Keratinocyte (primary cell): ENCODE measurements around the gene BCAS3. TPM values are rescaled to one million over a fixed set of nuclear protein-coding genes. Genes with fewer than 3 reads are reported as not detected.
"Not testable (repeated sequence)": the region's sequence is repeated elsewhere in the genome, so short reads cannot be mapped to it uniquely, and the experiment has no call there.

Experiments
- DNase-seq: peaks from one replicate; pipeline ENCODE4 v3.0.0-alpha.2; 2011; ENCODE audit warnings: low read depth, missing footprints, low spot score
- FAIRE-seq: peaks from 2 replicates; lab custom pipeline; 2011; peaks lifted over from hg19 to GRCh38; lab: Jason Lieb, UNC
- H2AFZ ChIP-seq: 2 replicates; pipeline ENCODE4 v1.6.0; 2012; ENCODE audit warnings: low read length, control low read depth, inconsistent platforms; ENCODE audit not compliant: control insufficient read depth
- H3K27ac ChIP-seq: 2 replicates; pipeline ENCODE4 v1.5.1; 2011; ENCODE audit warnings: low read length; ENCODE audit not compliant: control insufficient read depth, insufficient read depth
- H3K27me3 ChIP-seq: 3 replicates; pipeline ENCODE4 v1.6.0; 2011; ENCODE audit warnings: low read length; ENCODE audit not compliant: control insufficient read depth, insufficient read depth; ENCODE audit errors: extremely low read depth
- H3K36me3 ChIP-seq, 2 experiments: 2 replicates in 1 of 2; 3 replicates in 1 of 2; pipeline ENCODE4 v1.5.1; 2011; ENCODE audit warnings: low read length in 2 of 2, mild to moderate bottlenecking in 1 of 2; ENCODE audit not compliant: control insufficient read depth in 2 of 2, insufficient read depth in 2 of 2; ENCODE audit errors: extremely low read depth in 1 of 2
- H3K4me1 ChIP-seq: 3 replicates; pipeline ENCODE4 v1.5.1; 2011; ENCODE audit warnings: low read length; ENCODE audit not compliant: control insufficient read depth, insufficient read depth; ENCODE audit errors: extremely low read depth
- H3K4me2 ChIP-seq: 3 replicates; pipeline ENCODE4 v1.6.0; 2011; ENCODE audit warnings: low read depth, low read length; ENCODE audit not compliant: control insufficient read depth, insufficient read depth; ENCODE audit errors: extremely low read depth
- H3K4me3 ChIP-seq, 3 experiments: fragments of 200-600 bp in 1 of 3; sonication (generic) in 1 of 3; 2 replicates in 2 of 3; 3 replicates in 1 of 3; pipeline ENCODE4 v1.5.1; 2011 to 2016; ENCODE audit warnings: low read length in 3 of 3, mild to moderate bottlenecking in 3 of 3, control low read depth in 2 of 3, inconsistent platforms in 1 of 3, low read depth in 1 of 3, mixed read lengths in 1 of 3, mixed run types in 1 of 3, moderate library complexity in 1 of 3; ENCODE audit not compliant: control insufficient read depth in 2 of 3, insufficient read depth in 2 of 3; ENCODE audit errors: extremely low read depth in 1 of 3
- H3K79me2 ChIP-seq: 2 replicates; pipeline ENCODE4 v1.6.0; 2012; ENCODE audit warnings: low read length; ENCODE audit not compliant: control insufficient read depth, insufficient read depth
- H3K9ac ChIP-seq: 3 replicates; pipeline ENCODE4 v1.6.0; 2011; ENCODE audit warnings: low read length; ENCODE audit not compliant: control insufficient read depth, insufficient read depth; ENCODE audit errors: extremely low read depth
- H3K9me1 ChIP-seq: 3 replicates; pipeline ENCODE4 v1.6.0; 2011; ENCODE audit warnings: low read length; ENCODE audit not compliant: control insufficient read depth, insufficient read depth; ENCODE audit errors: extremely low read depth
- H3K9me3 ChIP-seq: 2 replicates; pipeline ENCODE4 v1.5.1; 2012; ENCODE audit warnings: low read depth, low read length; ENCODE audit not compliant: control insufficient read depth
- H4K20me1 ChIP-seq: 3 replicates; pipeline ENCODE4 v1.6.0; 2011; ENCODE audit warnings: low read length; ENCODE audit not compliant: control insufficient read depth, insufficient read depth; ENCODE audit errors: extremely low read depth
- CTCF ChIP-seq, 3 experiments: IDR thresholded peaks in 1 of 3; conservative IDR thresholded peaks in 1 of 3; optimal IDR thresholded peaks in 1 of 3; 2 replicates in 2 of 3; 3 replicates in 1 of 3; pipeline versions ENCODE3 to v1.5.1; 2011; ENCODE audit warnings: low read length in 3 of 3, mild to moderate bottlenecking in 3 of 3, moderate library complexity in 2 of 3, control low read depth in 1 of 3, inconsistent platforms in 1 of 3; ENCODE audit not compliant: insufficient read depth in 2 of 3; ENCODE audit errors: extremely low read depth in 1 of 3
- EZH2 ChIP-seq: IDR thresholded peaks from one replicate; pipeline ENCODE4 v1.6.1; 2012; ENCODE audit warnings: inconsistent platforms, mild to moderate bottlenecking, low read length, moderate library complexity
- dilution Hi-C: fragments of 300-500 bp; cut with MboI; formaldehyde crosslinking; loops from one replicate; pipeline ENCODE4 v1.7.0; 2020; ENCODE audit warnings: low sequenced_read_pairs; ENCODE audit not compliant: extremely low pct_ligation_motif_present
- polyA plus RNA-seq, 5 experiments: library from polyadenylated mRNA; depleted of rRNA in 3 of 5; stranded (reverse) in 3 of 5; stranded (forward) in 1 of 5; unstranded in 1 of 5; fragments of >200 nt; gene quantifications; 1 replicate in 1 of 5; 2 replicates in 3 of 5; 3 replicates in 1 of 5; pipeline versions ENCODE4 v1.2.1 to v1.2.3, GENCODE V29; 2011 to 2012; ENCODE audit warnings: missing spikeins in 2 of 5, low read depth in 1 of 5, low replicate concordance in 1 of 5

The BCAS3 gene
- polyA plus RNA-seq, 1 donor (not counting 4 experiments of a cell fraction or from before 2014, with no cell fraction given): 11.8 TPM

GRCh38 chr17:61427567-61427966, 749.9 kb downstream of the BCAS3 start:
- FAIRE-seq (no peak), DNase-seq (no peak)
- H3K36me3 ChIP-seq: no peaks in the 10 kb centered on the region
- TF ChIP-seq CTCF (optimal IDR thresholded peaks at IDR 0.05 in 1 of 3, IDR thresholded peaks at IDR 0.05 in 1 of 3, conservative IDR thresholded peaks at IDR 0.05 in 1 of 3; ENCODE audit: extremely low read depth in 1 of 3, insufficient read depth in 2 of 3, low read length in 3 of 3): no peak
- no peak for TF ChIP-seq EZH2
- no peak overlapping the region for H3K9ac ChIP-seq
- H3K79me2 ChIP-seq: no peaks in the 10 kb centered on the region
- H3K27ac ChIP-seq: no peak overlapping the region
- H3K9me1 ChIP-seq: no peaks in the 10 kb centered on the region
- H3K27me3 ChIP-seq: no peaks in the 10 kb centered on the region
- H3K4me1 ChIP-seq: no peaks in the 10 kb centered on the region
- no peak overlapping the region for H3K4me2 ChIP-seq
- no peak overlapping the region for H2AFZ ChIP-seq
- H4K20me1 ChIP-seq: no peaks in the 10 kb centered on the region
- dilution Hi-C loops: no loop called here
- H3K4me3 ChIP-seq: no peak overlapping the region
- no peaks in the 10 kb centered on the region for H3K9me3 ChIP-seq

GRCh38 chr17:61429274-61429673, 751.6 kb downstream of the BCAS3 start:
- dilution Hi-C loops: no loop called here
- no peaks in the 10 kb centered on the region for H4K20me1 ChIP-seq
- no peaks in the 10 kb centered on the region for H3K27me3 ChIP-seq
- H3K27ac ChIP-seq: no peak overlapping the region
- no peak for TF ChIP-seq EZH2
- no peak for TF ChIP-seq CTCF (optimal IDR thresholded peaks at IDR 0.05 in 1 of 3, IDR thresholded peaks at IDR 0.05 in 1 of 3, conservative IDR thresholded peaks at IDR 0.05 in 1 of 3; ENCODE audit: extremely low read depth in 1 of 3, insufficient read depth in 2 of 3, low read length in 3 of 3)
- H2AFZ ChIP-seq: no peak overlapping the region
- H3K9ac ChIP-seq: no peak overlapping the region
- H3K9me1 ChIP-seq: no peaks in the 10 kb centered on the region
- no peaks in the 10 kb centered on the region for H3K79me2 ChIP-seq
- no peaks in the 10 kb centered on the region for H3K9me3 ChIP-seq
- no peak overlapping the region for H3K4me2 ChIP-seq
- no peaks in the 10 kb centered on the region for H3K4me1 ChIP-seq
- no peak for DNase-seq
- no peaks in the 10 kb centered on the region for H3K36me3 ChIP-seq
- no peak for FAIRE-seq
- H3K4me3 ChIP-seq: no peak overlapping the region

GRCh38 chr17:61429831-61430230, 752.2 kb downstream of the BCAS3 start:
- dilution Hi-C loops, H4K20me1 ChIP-seq, H3K4me3 ChIP-seq, H3K9ac ChIP-seq, H3K27me3 ChIP-seq, H3K36me3 ChIP-seq, H3K4me2 ChIP-seq, H3K9me1 ChIP-seq, H3K9me3 ChIP-seq, H3K4me1 ChIP-seq, FAIRE-seq, H2AFZ ChIP-seq, DNase-seq, H3K27ac ChIP-seq, H3K79me2 ChIP-seq: not testable (repeated sequence)
